Glutamatergic neuron (in vitro differentiated cells): Measurements from ENCODE around the gene MDM2. TPM values are rescaled to one million over a fixed set of nuclear protein-coding genes. Genes with fewer than 3 reads are reported as not detected.

Experiments
- DNase-seq: peaks from one replicate; pipeline ENCODE4 v3.0.0; 2022
- H3K27ac Mint-ChIP-seq: one replicate; pipeline ENCODE4 v1.8.0; 2020; ENCODE audit warnings: mild to moderate bottlenecking, mixed read lengths, inconsistent platforms; ENCODE audit not compliant: unreplicated experiment
- H3K27me3 Mint-ChIP-seq: one replicate; pipeline ENCODE4 v1.8.0; 2020; ENCODE audit warnings: mild to moderate bottlenecking, moderate library complexity, mixed read lengths, inconsistent platforms; ENCODE audit not compliant: unreplicated experiment
- H3K36me3 Mint-ChIP-seq: one replicate; pipeline ENCODE4 v1.8.0; 2020; ENCODE audit warnings: mild to moderate bottlenecking, mixed read lengths, inconsistent platforms; ENCODE audit not compliant: unreplicated experiment
- H3K4me1 Mint-ChIP-seq: one replicate; pipeline ENCODE4 v1.8.0; 2020; ENCODE audit warnings: mild to moderate bottlenecking, low read depth, mixed read lengths, inconsistent platforms; ENCODE audit not compliant: unreplicated experiment
- H3K4me3 Mint-ChIP-seq: one replicate; pipeline ENCODE4 v1.8.0; 2020; ENCODE audit warnings: mild to moderate bottlenecking, mixed read lengths, inconsistent platforms; ENCODE audit not compliant: unreplicated experiment
- H3K9me3 Mint-ChIP-seq: one replicate; pipeline ENCODE4 v1.8.0; 2020; ENCODE audit warnings: mild to moderate bottlenecking, moderate library complexity, mixed read lengths, inconsistent platforms; ENCODE audit not compliant: unreplicated experiment
- total RNA-seq: library from RNA; stranded (reverse); fragmentation: NEBNext Ultra II Directional; extraction: Animal tissue kit (Norgen Biotek cat#: 25700); gene quantifications from one replicate; pipeline ENCODE4 v1.2.1, GENCODE V29; 2021; ENCODE audit not compliant: unreplicated experiment
- TF ChIP-seq, protein P1 (sequence below): fragments of 200-600 bp; sonication (generic); IDR thresholded peaks from one replicate; pipeline ENCODE4 v1.5.0; 2021; ENCODE audit not compliant: partially characterized antibody, unreplicated experiment

Gene MDM2
- total RNA-seq, 1 donor from 2014 or later, result 84.9 TPM

- Mint-ChIP-seq H3K4me3 (no peak overlapping the region), H3K9me3 (no peaks in the 10 kb centered on the region), H3K27me3 (peaks cover 2% of the 10 kb centered on the region), H3K36me3 (no peaks in the 10 kb centered on the region), H3K27ac (no peak overlapping the region), H3K4me1 (no peaks in the 10 kb centered on the region)
- TF ChIP-seq, protein P1, sequence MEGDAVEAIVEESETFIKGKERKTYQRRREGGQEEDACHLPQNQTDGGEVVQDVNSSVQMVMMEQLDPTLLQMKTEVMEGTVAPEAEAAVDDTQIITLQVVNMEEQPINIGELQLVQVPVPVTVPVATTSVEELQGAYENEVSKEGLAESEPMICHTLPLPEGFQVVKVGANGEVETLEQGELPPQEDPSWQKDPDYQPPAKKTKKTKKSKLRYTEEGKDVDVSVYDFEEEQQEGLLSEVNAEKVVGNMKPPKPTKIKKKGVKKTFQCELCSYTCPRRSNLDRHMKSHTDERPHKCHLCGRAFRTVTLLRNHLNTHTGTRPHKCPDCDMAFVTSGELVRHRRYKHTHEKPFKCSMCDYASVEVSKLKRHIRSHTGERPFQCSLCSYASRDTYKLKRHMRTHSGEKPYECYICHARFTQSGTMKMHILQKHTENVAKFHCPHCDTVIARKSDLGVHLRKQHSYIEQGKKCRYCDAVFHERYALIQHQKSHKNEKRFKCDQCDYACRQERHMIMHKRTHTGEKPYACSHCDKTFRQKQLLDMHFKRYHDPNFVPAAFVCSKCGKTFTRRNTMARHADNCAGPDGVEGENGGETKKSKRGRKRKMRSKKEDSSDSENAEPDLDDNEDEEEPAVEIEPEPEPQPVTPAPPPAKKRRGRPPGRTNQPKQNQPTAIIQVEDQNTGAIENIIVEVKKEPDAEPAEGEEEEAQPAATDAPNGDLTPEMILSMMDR, result no peak
- DNase-seq, result no peak
These were observed 83.2 kb downstream of the MDM2 start for GRCh38 chr12:68891141-68891540.

DNA sequence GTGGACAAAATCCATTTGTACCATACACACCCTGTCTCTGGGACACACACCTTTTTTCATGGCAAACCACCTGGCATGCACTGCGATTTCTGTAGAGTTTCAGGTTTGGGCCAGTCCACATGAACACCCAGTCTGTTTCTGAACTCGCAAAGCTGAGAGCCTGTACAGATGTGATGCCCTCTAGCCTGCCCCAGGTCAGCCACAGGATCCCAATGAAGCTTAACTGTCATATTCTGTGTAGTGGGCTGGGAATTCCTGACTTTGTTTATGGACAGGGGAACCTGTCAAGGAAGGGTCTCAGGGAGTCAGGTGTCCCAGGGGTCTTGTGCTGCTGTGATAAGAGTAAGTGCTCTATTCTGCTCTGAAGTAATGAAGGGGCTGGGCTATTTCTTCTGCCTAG is 85.2 kb downstream of the MDM2 start:
- Mint-ChIP-seq H3K36me3 (no peaks in the 10 kb centered on the region), H3K9me3 (no peaks in the 10 kb centered on the region), H3K4me1 (no peaks in the 10 kb centered on the region), H3K4me3 (no peak overlapping the region), H3K27ac (no peak overlapping the region), H3K27me3 (no peaks in the 10 kb centered on the region)
- no peak for DNase-seq
- TF ChIP-seq, protein P1, result no peak

DNA sequence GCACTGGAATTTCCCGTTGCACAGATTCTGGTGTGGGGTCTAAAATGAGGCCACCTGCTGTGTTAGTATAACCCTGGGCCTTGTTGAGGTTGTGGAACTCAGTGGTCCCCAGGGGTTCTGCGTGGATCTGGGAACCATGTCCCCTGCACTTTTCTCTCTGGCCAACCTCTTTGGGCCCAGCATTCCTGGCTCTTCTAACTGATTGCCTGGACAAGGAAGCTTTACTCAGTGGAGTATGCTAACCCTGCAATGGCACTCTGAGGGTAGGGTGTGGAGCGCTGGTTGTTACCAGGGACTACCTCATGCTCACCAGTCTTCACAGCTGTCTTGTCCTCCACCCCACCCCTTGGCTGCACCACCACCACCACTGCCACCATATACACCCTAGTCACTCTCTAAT is 85.8 kb downstream of the MDM2 start:
- no peaks in the 10 kb centered on the region for H3K27me3 Mint-ChIP-seq
- H3K4me1 Mint-ChIP-seq, result no peaks in the 10 kb centered on the region
- no peak overlapping the region for H3K27ac Mint-ChIP-seq
- no peaks in the 10 kb centered on the region for H3K36me3 Mint-ChIP-seq
- TF ChIP-seq, protein P1, result no peak
- H3K9me3 Mint-ChIP-seq, result no peaks in the 10 kb centered on the region
- H3K4me3 Mint-ChIP-seq, result no peak overlapping the region
- DNase-seq, result no peak

DNA sequence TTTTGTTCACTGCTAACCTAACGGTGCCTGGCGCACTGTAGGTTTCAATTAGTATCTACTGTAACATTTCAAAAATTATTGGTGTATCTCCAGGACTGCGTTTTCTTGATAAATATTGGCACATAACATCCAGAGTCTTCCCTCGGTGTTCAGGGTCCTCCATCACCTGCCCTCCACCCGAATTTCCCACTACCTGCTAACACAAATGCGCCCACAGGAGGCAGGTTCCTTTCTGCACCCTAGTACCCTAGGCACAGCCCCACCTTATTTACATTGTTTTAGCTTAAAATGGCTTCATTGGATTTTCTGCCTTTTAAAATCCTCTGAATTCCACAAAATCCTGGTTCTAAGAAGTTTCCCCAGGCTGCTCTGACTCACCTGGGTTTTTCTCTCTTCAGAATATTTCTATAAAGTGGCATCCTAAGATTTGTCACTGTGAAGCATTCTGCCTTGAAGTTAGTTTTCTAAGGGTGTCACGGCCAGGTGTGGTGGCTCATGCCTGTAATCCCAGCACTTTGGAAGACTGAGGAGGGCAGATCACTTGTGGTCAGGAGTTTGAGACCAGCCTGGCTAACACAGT is 86.4 kb downstream of the MDM2 start:
- Mint-ChIP-seq H3K4me1 (no peaks in the 10 kb centered on the region), H3K36me3 (no peaks in the 10 kb centered on the region), H3K9me3 (no peaks in the 10 kb centered on the region), H3K27me3 (no peaks in the 10 kb centered on the region), H3K4me3 (no peak overlapping the region), H3K27ac (no peak overlapping the region)
- TF ChIP-seq, protein P1, result no peak
- DNase-seq, result no peak

- H3K9me3 Mint-ChIP-seq, result no peaks in the 10 kb centered on the region
These were observed 89.0 kb downstream of the MDM2 start for GRCh38 chr12:68896881-68897540.

More at GRCh38 chr12:68896881-68897540, 89.0 kb downstream of the MDM2 start:
- Mint-ChIP-seq H3K4me1 (no peaks in the 10 kb centered on the region), H3K27ac (no peak overlapping the region), H3K27me3 (no peaks in the 10 kb centered on the region), H3K4me3 (no peak overlapping the region), H3K36me3 (no peaks in the 10 kb centered on the region)
- no peak for DNase-seq
- TF ChIP-seq, protein P1, result no peak
